Head of caudate nucleus (tissue), 42 donors: ENCODE results near the gene AP1M1.

Source experiments
- DNase-seq, 42 donors: peaks; one replicate each; pipeline versions ENCODE4 v3.0.0 to v3.0.0-alpha.2; 2020 to 2021; ENCODE audit warnings: mixed read lengths in 7 of 42
- intact Hi-C: fragments of 100-400 bp; cut with DNase I; formaldehyde crosslinking; loops from one replicate; pipeline ENCODE4 v1.15.0; 2022

AP1M1 gene

GRCh38 chr19:16225279-16226183 is 27.8 kb downstream of the AP1M1 start:
- intact Hi-C loops, result no loop called here
- DNase-seq, result peak in 1 of 42 donors; percentile 13

DNA sequence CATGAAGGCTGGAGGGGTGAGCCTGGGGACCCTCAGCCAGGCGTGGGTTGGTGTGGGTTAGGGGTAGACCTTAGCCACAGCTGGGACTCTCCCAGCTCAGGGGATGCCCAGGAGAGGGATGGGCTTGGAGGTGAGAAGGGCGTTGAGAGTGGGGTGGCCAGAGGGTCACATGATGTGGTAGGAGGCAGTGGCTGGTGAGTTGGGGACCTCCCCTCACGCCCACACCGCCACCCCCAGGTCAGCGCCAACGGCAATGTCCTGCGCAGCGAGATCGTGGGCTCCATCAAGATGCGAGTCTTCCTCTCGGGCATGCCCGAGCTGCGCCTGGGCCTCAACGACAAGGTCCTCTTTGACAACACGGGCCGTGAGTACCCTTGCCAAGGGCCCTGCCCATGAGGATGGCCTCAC is 28.5 kb downstream of the AP1M1 start:
- intact Hi-C loops, result no loop called here
- DNase-seq, result no peak

- intact Hi-C loops, result no loop called here
- DNase-seq, result peak in 1 of 42 donors; percentile 13
Measured at GRCh38 chr19:16226878-16227836, 29.4 kb downstream of the AP1M1 start.

GRCh38 chr19:16227837-16228636 is 30.3 kb downstream of the AP1M1 start:
- intact Hi-C loops, result no loop called here
- DNase-seq, result peak in 1 of 42 donors; percentile 19

- intact Hi-C loops, result no loop called here
- peak in 1 of 42 donors; percentile 6 for DNase-seq
Measured at GRCh38 chr19:16228637-16229321, 31.1 kb downstream of the AP1M1 start.

DNA sequence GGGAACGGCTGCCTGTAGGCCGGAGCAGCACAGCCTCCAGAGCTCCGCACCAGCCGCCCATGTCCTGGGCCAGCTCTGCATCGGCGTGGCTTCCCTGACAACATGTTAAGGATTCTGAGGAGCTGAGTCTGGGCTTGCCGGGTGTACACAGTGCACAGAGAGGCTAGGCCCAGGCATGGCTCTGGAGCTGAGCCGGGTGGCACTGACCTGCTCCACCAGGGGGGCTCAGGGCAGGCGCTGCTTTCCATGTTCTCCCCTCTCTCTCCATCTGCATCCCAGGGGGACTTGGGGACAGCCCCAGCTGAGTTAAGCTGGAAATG is 31.6 kb downstream of the AP1M1 start:
- intact Hi-C loops, result no loop called here
- peak in 1 of 42 donors; percentile 6 for DNase-seq

DNA sequence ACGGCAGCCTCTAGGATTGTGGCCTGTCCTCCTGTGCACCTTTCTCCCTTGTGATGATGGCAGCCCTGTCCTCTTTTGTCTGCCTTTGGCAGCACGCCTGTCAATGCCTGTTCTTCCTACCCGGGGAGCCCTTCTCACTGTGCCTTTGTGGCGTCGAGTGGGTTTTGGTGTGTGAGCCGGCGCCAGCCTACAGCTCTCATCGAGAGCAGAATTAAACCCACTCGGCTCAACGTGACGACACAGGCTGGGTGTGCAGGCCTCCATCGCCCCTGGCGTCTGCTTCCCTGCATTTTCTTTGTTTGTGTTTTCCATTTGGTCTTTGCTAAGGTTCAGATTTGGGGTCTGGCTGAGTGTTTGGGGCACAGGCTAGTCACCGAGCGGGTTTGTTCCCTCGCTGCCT is 34.4 kb downstream of the AP1M1 start:
- intact Hi-C loops, result no loop called here

DNA sequence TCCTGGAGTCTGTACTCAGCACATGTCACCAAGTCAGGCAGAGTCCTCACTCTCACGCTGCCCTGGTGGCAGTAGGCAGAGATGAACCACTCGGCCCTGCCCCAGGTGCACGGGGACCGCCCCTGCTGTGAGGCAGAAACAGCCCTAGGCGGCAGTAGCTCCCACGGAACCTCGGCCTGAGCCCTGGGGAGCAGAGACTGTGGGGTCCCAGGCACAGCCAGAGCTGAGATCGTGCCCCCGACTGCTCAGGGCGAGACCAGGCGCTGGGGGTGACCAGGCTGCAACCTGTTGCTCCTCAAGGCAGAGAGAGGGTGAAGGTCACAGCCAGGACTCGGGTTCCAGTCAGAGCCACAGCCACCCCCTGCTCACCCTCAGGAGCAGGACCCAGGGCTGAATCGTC is 34.9 kb downstream of the AP1M1 start:
- intact Hi-C loops, result no loop called here
- DNase-seq, result peak in 1 of 42 donors; percentile 5

More for the DNA sequence above, 34.4 kb downstream of the AP1M1 start:
- peak in 10 of 42 donors; percentile 8 to 48 (median 30) for DNase-seq

GRCh38 chr19:16233081-16233776 is 35.5 kb downstream of the AP1M1 start:
- DNase-seq, result peak in 1 of 42 donors; percentile 12
- intact Hi-C loops, result no loop called here

DNA sequence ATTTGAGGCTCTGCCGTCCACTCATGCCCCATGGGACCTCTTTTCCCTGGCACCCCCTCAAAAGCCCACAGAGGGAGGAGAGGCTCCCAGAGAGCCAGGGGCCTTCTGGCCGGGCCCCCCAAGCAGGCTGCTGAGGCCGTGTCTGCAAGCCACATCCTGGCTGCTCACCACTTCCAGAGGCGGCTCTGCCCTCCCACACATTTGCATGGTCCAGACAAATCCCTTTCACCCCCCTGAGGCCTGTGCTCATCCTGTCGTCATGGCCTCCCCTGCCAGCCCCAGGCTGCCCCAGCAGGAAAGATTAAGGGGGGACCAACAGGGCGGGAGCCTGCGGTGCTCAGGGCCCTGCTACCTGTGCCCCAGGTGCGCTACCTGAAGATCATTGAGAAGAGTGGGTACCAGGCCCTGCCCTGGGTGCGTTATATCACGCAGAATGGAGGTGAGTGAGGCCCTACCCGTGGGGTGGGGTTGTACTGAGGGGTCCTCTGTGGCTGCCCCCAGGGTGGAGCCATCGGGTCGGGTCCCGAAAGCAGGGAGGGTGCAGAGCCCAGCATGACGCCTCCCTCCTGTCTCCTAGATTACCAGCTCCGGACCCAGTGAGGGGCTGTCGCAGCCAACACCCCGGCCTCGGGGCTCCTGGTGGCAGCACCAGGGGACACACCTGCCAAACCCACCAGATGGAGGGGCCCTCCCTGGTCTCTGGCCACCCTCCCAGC is 36.3 kb downstream of the AP1M1 start:
- intact Hi-C loops, result no loop called here
- peak in 1 of 42 donors; percentile 22 for DNase-seq

DNA sequence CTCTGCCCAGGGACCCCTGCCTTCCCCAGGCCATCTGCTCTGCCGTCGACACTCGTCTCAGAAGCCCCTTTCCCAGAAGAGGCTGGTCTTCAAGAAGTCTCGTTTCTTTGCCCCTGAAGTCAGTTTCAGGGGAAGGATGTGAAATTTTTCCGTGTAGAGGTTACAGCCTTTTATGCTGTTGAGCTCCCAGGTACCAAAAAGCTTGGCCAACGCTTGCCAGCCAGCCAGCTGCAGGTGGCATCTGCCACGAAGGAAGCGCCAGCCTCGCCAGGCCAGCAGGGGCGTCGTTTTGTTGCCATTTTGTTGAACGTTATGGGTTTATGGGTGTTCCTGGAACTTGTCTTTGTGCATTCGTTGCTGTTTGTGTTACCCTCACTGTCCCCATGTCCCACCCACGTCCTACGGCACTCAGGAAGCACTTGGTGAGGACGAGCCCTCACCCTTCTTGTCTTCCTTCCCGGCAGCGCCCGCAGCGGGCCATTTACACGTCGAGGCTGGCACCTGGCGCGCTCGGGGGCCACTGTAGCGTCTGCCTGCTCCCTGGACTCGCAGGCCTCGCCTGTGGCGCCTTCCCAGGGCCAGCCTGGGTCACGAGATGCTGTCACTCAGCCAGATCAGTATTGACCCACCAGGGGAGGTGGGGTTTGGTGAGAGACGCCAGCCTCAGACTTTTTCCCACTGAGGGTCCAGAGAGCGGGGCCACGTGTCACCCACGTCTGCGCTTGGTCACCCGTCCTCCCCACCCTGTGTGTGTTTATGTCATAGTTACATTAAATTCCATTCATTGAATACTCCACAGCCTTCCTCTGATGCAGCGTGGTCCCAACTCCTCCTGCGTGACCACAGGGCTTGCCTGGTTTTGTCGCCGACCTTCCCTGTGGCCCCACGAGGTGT is 37.1 kb downstream of the AP1M1 start:
- DNase-seq, result peak in 1 of 42 donors; percentile 23
- intact Hi-C loops, result no loop called here

DNA sequence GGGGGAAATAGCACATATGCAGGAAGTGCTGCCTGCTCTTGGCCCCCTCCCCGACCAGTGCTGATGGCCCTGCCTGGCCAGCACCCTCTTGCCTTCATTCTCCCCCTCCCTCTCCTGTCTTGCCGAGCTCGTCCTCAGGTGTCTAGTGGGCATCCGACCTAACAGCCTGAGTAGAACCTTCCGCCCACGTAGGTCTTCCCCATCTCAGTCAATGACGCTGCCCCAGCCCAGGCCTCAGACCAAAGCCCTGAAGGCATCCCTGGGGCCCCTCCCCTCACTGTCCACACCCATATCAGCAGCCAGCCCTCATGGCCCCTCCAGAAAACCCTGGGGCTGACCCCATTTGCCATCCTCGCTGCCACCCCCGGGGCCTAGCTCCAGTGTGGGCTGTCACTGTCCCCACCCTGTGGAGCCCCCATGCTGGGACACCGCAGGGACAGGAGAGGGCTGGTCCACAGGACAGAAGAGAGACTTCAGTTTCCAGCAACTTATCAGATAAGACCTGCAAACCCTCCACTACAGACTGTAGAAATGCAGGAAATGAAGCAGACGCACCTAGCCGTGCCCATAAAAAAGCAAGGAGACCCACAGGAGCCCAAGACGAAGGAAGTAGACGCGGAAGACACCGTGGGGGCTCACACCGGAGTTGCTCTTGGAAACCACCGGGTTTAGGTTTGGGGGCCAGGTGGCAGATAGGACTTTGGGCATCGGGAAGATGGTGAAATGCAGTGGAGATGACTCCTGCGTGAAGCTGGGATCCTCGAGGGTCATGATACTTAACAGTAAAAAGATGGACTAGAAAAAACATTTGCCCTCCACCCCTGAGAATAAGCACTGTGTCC is 38.3 kb downstream of the AP1M1 start:
- intact Hi-C loops, result no loop called here
- no peak for DNase-seq

DNA sequence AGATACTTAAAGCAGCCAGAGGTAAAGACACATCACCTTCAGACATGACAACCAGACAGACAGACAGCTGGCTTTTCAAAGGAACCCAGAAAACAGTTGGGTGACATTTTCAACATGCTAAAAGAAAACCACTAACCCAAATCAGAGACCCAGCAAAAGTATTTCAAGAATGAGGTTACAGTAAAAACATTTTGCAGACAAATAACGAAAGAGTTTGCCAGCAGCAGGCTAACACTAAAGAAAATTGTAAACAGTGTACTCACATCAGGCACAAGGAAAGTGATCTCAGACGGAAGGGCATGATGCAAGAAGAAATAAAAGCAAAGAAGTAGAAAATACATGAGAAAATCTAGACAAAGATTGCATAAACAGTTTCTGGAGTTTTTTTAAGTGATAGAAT is 46.4 kb downstream of the AP1M1 start:
- DNase-seq, result no peak
- intact Hi-C loops, result no loop called here

GRCh38 chr19:16247353-16248182 is 49.9 kb downstream of the AP1M1 start:
- DNase-seq, result peak; percentile 60 to 91 (median 78)
- intact Hi-C loops, result loop anchor here (5.0 kb wide), 1 partner anchor 135 kb away; no protein-coding TSS in a partner anchor
